ENCODE measurements around the gene SH3TC1.

DNA sequence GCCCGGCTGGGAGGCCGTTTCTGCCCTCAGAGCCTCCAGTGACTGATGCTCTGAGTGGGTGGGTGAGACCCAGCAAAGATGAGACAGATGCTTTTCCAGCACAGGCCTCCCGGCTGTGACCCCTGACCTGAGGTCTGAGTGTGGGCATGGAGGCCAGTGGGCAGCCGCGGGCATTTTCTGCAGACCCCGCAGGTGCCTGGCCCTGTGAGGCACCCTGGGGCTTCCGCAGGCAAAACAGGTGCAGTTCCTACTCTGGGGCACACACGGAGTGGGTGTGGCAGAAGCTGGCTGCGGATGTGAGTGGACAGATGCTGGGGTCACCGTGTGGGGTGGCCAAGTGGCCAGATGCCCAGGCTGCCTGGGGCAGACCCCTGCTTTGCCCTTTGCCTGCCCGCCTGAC, 85.3 kb downstream of the SH3TC1 start:
- TF ChIP-seq, protein P1, sequence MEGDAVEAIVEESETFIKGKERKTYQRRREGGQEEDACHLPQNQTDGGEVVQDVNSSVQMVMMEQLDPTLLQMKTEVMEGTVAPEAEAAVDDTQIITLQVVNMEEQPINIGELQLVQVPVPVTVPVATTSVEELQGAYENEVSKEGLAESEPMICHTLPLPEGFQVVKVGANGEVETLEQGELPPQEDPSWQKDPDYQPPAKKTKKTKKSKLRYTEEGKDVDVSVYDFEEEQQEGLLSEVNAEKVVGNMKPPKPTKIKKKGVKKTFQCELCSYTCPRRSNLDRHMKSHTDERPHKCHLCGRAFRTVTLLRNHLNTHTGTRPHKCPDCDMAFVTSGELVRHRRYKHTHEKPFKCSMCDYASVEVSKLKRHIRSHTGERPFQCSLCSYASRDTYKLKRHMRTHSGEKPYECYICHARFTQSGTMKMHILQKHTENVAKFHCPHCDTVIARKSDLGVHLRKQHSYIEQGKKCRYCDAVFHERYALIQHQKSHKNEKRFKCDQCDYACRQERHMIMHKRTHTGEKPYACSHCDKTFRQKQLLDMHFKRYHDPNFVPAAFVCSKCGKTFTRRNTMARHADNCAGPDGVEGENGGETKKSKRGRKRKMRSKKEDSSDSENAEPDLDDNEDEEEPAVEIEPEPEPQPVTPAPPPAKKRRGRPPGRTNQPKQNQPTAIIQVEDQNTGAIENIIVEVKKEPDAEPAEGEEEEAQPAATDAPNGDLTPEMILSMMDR (IDR thresholded peaks at IDR 0.05; ENCODE audit: low read length): no peak
- no peak for TF ChIP-seq EZH2 (IDR thresholded peaks at IDR 0.05; ENCODE audit: borderline replicate concordance, low read length)
